Fibroblast of pulmonary artery (primary cell): ENCODE results near the gene CHMP2A.
"Not testable (repeated sequence)": the region's sequence is repeated elsewhere in the genome, so short reads cannot be mapped to it uniquely, and the experiment has no call there.

Source experiments
- DNase-seq: peaks from one replicate; pipeline ENCODE4 v3.0.0-alpha.2; 2010; ENCODE audit warnings: low read depth
- H3K4me3 ChIP-seq: replicated peaks from 2 replicates; pipeline ENCODE4 v1.5.1; 2011; ENCODE audit warnings: low read depth, mild to moderate bottlenecking, control low read depth, low read length, moderate library complexity
- CTCF ChIP-seq: IDR thresholded peaks from 2 replicates; pipeline ENCODE4 v1.5.1; 2011; ENCODE audit warnings: mild to moderate bottlenecking, control low read depth, low read length, inconsistent platforms; ENCODE audit errors: missing control alignments

CHMP2A gene

GRCh38 chr19:58581227-58582141 lies 26.6 kb upstream of the CHMP2A start:
- DNase-seq, result peak; percentile 91
- peak; percentile 98 for TF ChIP-seq CTCF
- H3K4me3 ChIP-seq, result no peak overlapping the region

- DNase-seq, result no peak
- H3K4me3 ChIP-seq, result no peak overlapping the region
- no peak for TF ChIP-seq CTCF
Measured at GRCh38 chr19:58579473-58580142, 24.7 kb upstream of the CHMP2A start.

- no peak for DNase-seq
- TF ChIP-seq CTCF, result no peak
- H3K4me3 ChIP-seq, result no peak overlapping the region
Measured at GRCh38 chr19:58578012-58578925, 23.4 kb upstream of the CHMP2A start.

GRCh38 chr19:58577581-58577980 lies 22.7 kb upstream of the CHMP2A start:
- not testable (repeated sequence) for H3K4me3 ChIP-seq, DNase-seq

- H3K4me3 ChIP-seq, result peak overlapping the region; percentile 82
- no peak for TF ChIP-seq CTCF
- DNase-seq, result peak; percentile 93
Measured at GRCh38 chr19:58575183-58576041, 20.5 kb upstream of the CHMP2A start.

- no peak for TF ChIP-seq CTCF
- peak overlapping the region; percentile 90 for H3K4me3 ChIP-seq
- no peak for DNase-seq
Measured at GRCh38 chr19:58573658-58574164, 18.8 kb upstream of the CHMP2A start.
